ENCODE data around the gene ADAMTS18. TPM values are rescaled to one million over a fixed set of nuclear protein-coding genes. Genes with fewer than 3 reads are reported as not detected.

Gene ADAMTS18
- total RNA-seq, result 1 to 10 TPM in 1 of 4 donors, under 1 TPM in 2, not detected in 1; 0.15 to 5.6 (median 0.19) TPM

- Histone ChIP-seq H3K27ac (no peak within 1 kb of the TSS), H3K4me1 (no peaks in the 10 kb centered on the region), H3K4me3 (peak within 1 kb of the TSS in 1 of 2 donors; percentile 10), H3K36me3 (no peaks in the 10 kb centered on the region), H3K27me3 (peaks cover 52% of the 10 kb centered on the region), H3K9me3 (no peaks in the 10 kb centered on the region)
- WGBS, 2 donors (ENCODE audit: low coverage in 1 of 2), result 0% methylated on average over 2 to 20 of the region's 92 CpGs
- no peak for TF ChIP-seq CTCF (IDR thresholded peaks at IDR 0.05)
- no peak for TF ChIP-seq EP300 (IDR thresholded peaks at IDR 0.05)
- TF ChIP-seq POLR2A (IDR thresholded peaks at IDR 0.05), result no peak
- TF ChIP-seq POLR2AphosphoS5 (IDR thresholded peaks at IDR 0.05), result no peak
- ATAC-seq, result no peak
These were observed at the start of gene ADAMTS18 for GRCh38 chr16:77434530-77435271. TSS of gene ADAMTS18 (minus strand) at chr16:77435034. CDS start at chr16:77434695, 339 bp downstream.

- H3K27me3 ChIP-seq, result no peaks in the 10 kb centered on the region
- no peaks in the 10 kb centered on the region for H3K4me1 ChIP-seq
- no peak for ATAC-seq
- no peak for TF ChIP-seq EP300 (IDR thresholded peaks at IDR 0.05)
- no peak for TF ChIP-seq POLR2A (IDR thresholded peaks at IDR 0.05)
- TF ChIP-seq CTCF (IDR thresholded peaks at IDR 0.05), result no peak
- TF ChIP-seq POLR2AphosphoS5 (IDR thresholded peaks at IDR 0.05), result no peak
- H3K9me3 ChIP-seq, result no peaks in the 10 kb centered on the region
- 55 to 73% methylated on average over 1 to 3 of the region's 3 CpGs for WGBS, 2 donors (ENCODE audit: low coverage in 1 of 2)
- H3K27ac ChIP-seq, result no peak overlapping the region
- no peak overlapping the region for H3K4me3 ChIP-seq
- H3K36me3 ChIP-seq, result no peaks in the 10 kb centered on the region
These were observed 46.0 kb upstream of the ADAMTS18 start for GRCh38 chr16:77480681-77481315.

GRCh38 chr16:77472262-77472661, 37.4 kb upstream of the ADAMTS18 start:
- Histone ChIP-seq H3K36me3 (no peaks in the 10 kb centered on the region), H3K9me3 (no peaks in the 10 kb centered on the region), H3K4me1 (no peaks in the 10 kb centered on the region), H3K27ac (no peak overlapping the region), H3K27me3 (no peaks in the 10 kb centered on the region), H3K4me3 (no peak overlapping the region)
- no peak for ATAC-seq
- WGBS, 2 donors (ENCODE audit: low coverage in 1 of 2), result 88 to 100% methylated on average over 1 of the region's 1 CpG
- TF ChIP-seq POLR2A (IDR thresholded peaks at IDR 0.05), result no peak
- TF ChIP-seq POLR2AphosphoS5 (IDR thresholded peaks at IDR 0.05), result no peak
- TF ChIP-seq EP300 (IDR thresholded peaks at IDR 0.05), result no peak
- no peak for TF ChIP-seq CTCF (IDR thresholded peaks at IDR 0.05)

- Histone ChIP-seq H3K4me3 (no peak overlapping the region), H3K4me1 (no peaks in the 10 kb centered on the region), H3K9me3 (no peaks in the 10 kb centered on the region), H3K27me3 (no peaks in the 10 kb centered on the region), H3K27ac (no peak overlapping the region), H3K36me3 (no peaks in the 10 kb centered on the region)
- TF ChIP-seq CTCF (IDR thresholded peaks at IDR 0.05) (no peak), POLR2A (IDR thresholded peaks at IDR 0.05) (no peak), EP300 (IDR thresholded peaks at IDR 0.05) (no peak), POLR2AphosphoS5 (IDR thresholded peaks at IDR 0.05) (no peak)
- ATAC-seq, result no peak
These were observed 36.0 kb upstream of the ADAMTS18 start for GRCh38 chr16:77470851-77471250.

- no peaks in the 10 kb centered on the region for H3K27me3 ChIP-seq
- TF ChIP-seq POLR2A (IDR thresholded peaks at IDR 0.05), result no peak
- TF ChIP-seq CTCF (IDR thresholded peaks at IDR 0.05), result no peak
- TF ChIP-seq EP300 (IDR thresholded peaks at IDR 0.05), result no peak
- TF ChIP-seq POLR2AphosphoS5 (IDR thresholded peaks at IDR 0.05), result no peak
- peak; percentile 53 for ATAC-seq
- H3K9me3 ChIP-seq, result no peaks in the 10 kb centered on the region
- 71% methylated on average over 1 of the region's 3 CpGs; no CpG with 5 or more reads in 1 of the 2 donors for WGBS, 2 donors (ENCODE audit: low coverage in 1 of 2)
- no peak overlapping the region for H3K27ac ChIP-seq
- H3K4me3 ChIP-seq, result no peak overlapping the region
- H3K4me1 ChIP-seq, result no peaks in the 10 kb centered on the region
- H3K36me3 ChIP-seq, result no peaks in the 10 kb centered on the region
These were observed 34.8 kb upstream of the ADAMTS18 start for GRCh38 chr16:77469634-77470033.
